ENCODE measurements around the gene TSHZ3. TPM values are rescaled to one million over a fixed set of nuclear protein-coding genes. Genes with fewer than 3 reads are reported as not detected.

TSHZ3 gene
- total and polyA plus RNA-seq, 2 of the 8 experiments (the other 6 are each of a cell fraction or from before 2014, with no cell fraction given), result 3.1 to 12.3 TPM

GRCh38 chr19:31312009-31312676 is 37.1 kb downstream of the TSHZ3 start:
- H2BK5ac ChIP-seq (ENCODE audit: low read depth, low read length), result no peak overlapping the region
- no peak overlapping the region for H2BK15ac ChIP-seq (ENCODE audit: low read length)
- no peaks in the 10 kb centered on the region for H3K9me3 ChIP-seq (ENCODE audit: insufficient read depth in 2 of 2, low read depth in 1 of 2, low read length in 1 of 2)
- H4K8ac ChIP-seq (ENCODE audit: extremely low read depth, insufficient read depth, low read length), result no peak overlapping the region
- no peak overlapping the region for H2AK5ac ChIP-seq (ENCODE audit: low read depth, low read length)
- H3K4me2 ChIP-seq (ENCODE audit: insufficient read depth in 1 of 2, low read depth in 2 of 2, low read length in 2 of 2), result no peak overlapping the region
- no peak overlapping the region for H3K23ac ChIP-seq (ENCODE audit: insufficient read length)
- DNase-seq (ENCODE audit: low read depth in 1 of 2, low spot score in 2 of 2) (no peak), FAIRE-seq (no peak)
- H3K27me3 ChIP-seq (replicated peaks in 1 of 4; ENCODE audit: control insufficient read depth in 3 of 4, extremely low read depth in 1 of 4, insufficient read depth in 3 of 4, low read length in 3 of 4), result no peaks in the 10 kb centered on the region
- H3K56ac ChIP-seq (replicated peaks; ENCODE audit: insufficient read length, low read depth, low read length), result no peak overlapping the region
- no peaks in the 10 kb centered on the region for H3K23me2 ChIP-seq (ENCODE audit: low read depth, low read length)
- H3K4ac ChIP-seq (replicated peaks; ENCODE audit: insufficient read length, low read depth, low read length), result no peak overlapping the region
- peaks cover 5% of the 10 kb centered on the region; the same call in 1 of the 2 replicates for H3K79me1 ChIP-seq (ENCODE audit: low read depth, low read length)
- ChIA-PET POLR2A (ENCODE audit: partially characterized antibody) (no interaction called here), CTCF (ENCODE audit: partially characterized antibody) (interaction anchor here (1.0 kb wide), 1 partner anchor 257 kb away, joined by 3 read pairs; no protein-coding TSS in a partner anchor)
- peaks cover 6 to 16% (median 7%) of the 10 kb centered on the region in 4 experiments for H3K4me1 ChIP-seq (replicated peaks in 1 of 4; ENCODE audit: control insufficient read depth in 3 of 4, insufficient read depth in 4 of 4, low read length in 3 of 4)
- no peak overlapping the region for H2AFZ ChIP-seq (ENCODE audit: low read length)
- H3K79me2 ChIP-seq (ENCODE audit: control insufficient read depth in 1 of 2, insufficient read depth in 2 of 2, low read length in 2 of 2), result peaks cover 0 to 12% of the 10 kb centered on the region in 2 experiments; a peak in 2 of 4 replicates
- no peak overlapping the region for H4K5ac ChIP-seq (ENCODE audit: insufficient read length, low read depth, low read length)
- WGBS, 2 experiments (ENCODE audit: extremely low coverage in 1 of 2, insufficient coverage in 1 of 2, insufficient read length in 1 of 2, insufficient replicate concordance in 2 of 2, low coverage in 1 of 2, low lambda C conversion rate in 2 of 2, missing lambda C conversion rate in 1 of 2), result 93% methylated on average over 7 of the region's 7 CpGs; no CpG with 5 or more reads in 1 of the 2 experiments
- H3K18ac ChIP-seq (ENCODE audit: extremely low read depth, low read length), result no peak overlapping the region
- no peak overlapping the region for H2BK20ac ChIP-seq (ENCODE audit: low read length)
- H3K36me3 ChIP-seq (ENCODE audit: control insufficient read depth in 2 of 4, insufficient read depth in 4 of 4, low read length in 3 of 4), result no peaks in the 10 kb centered on the region
- no peak overlapping the region for H2BK12ac ChIP-seq (ENCODE audit: low read depth, low read length)
- H3K9ac ChIP-seq (replicated peaks in 1 of 4; ENCODE audit: extremely low read depth in 1 of 4, low read depth in 3 of 4, low read length in 3 of 4), result no peak overlapping the region
- H3K4me3 ChIP-seq (ENCODE audit: extremely low read depth in 1 of 4, insufficient read depth in 2 of 4, low read depth in 3 of 4, low read length in 4 of 4), result no peak overlapping the region
- no peak overlapping the region for H3K27ac ChIP-seq (ENCODE audit: low read depth, low read length)
- H4K91ac ChIP-seq (replicated peaks; ENCODE audit: insufficient read length, low read length), result no peak overlapping the region
- H3K14ac ChIP-seq (ENCODE audit: insufficient read length), result no peak overlapping the region
- no peak overlapping the region for H2BK120ac ChIP-seq (replicated peaks; ENCODE audit: low read depth, low read length)
- H4K20me1 ChIP-seq (replicated peaks in 1 of 2; ENCODE audit: control insufficient read depth in 1 of 2, insufficient read depth in 2 of 2, low read length in 2 of 2), result no peaks in the 10 kb centered on the region
- no peak for TF ChIP-seq RXRA (IDR thresholded peaks at IDR 0.05; ENCODE audit: insufficient read depth, low read depth, low read length)
- no peak for TF ChIP-seq SIX5 (IDR thresholded peaks at IDR 0.05; ENCODE audit: low read depth, low read length)
- TF ChIP-seq SIN3A (conservative IDR thresholded peaks at IDR 0.05 in 1 of 2, IDR thresholded peaks at IDR 0.05 in 1 of 2; ENCODE audit: low read depth in 1 of 2, low read length in 2 of 2), result no peak
- TF ChIP-seq KDM1A (IDR thresholded peaks at IDR 0.05; ENCODE audit: borderline replicate concordance, low read length), result no peak
- TF ChIP-seq SUZ12 (IDR thresholded peaks at IDR 0.05; ENCODE audit: low read length), result no peak
- no peak for TF ChIP-seq ASH2L (IDR thresholded peaks at IDR 0.05; ENCODE audit: low read length)
- TF ChIP-seq SP1 (IDR thresholded peaks at IDR 0.05; ENCODE audit: low read depth, low read length), result no peak
- no peak for TF ChIP-seq BACH1 (IDR thresholded peaks at IDR 0.05; ENCODE audit: low read length)
- no peak for TF ChIP-seq NRF1 (IDR thresholded peaks at IDR 0.05; ENCODE audit: low read depth, low read length)
- no peak for TF ChIP-seq EGR1 (IDR thresholded peaks at IDR 0.05; ENCODE audit: borderline replicate concordance, low read depth, low read length)
- TF ChIP-seq RFX5 (IDR thresholded peaks at IDR 0.05; ENCODE audit: borderline replicate concordance, low read depth, low read length), result no peak
- TF ChIP-seq CHD1 (IDR thresholded peaks at IDR 0.05; ENCODE audit: low read depth, low read length), result no peak
- TF ChIP-seq RBBP5 (IDR thresholded peaks at IDR 0.05; ENCODE audit: borderline replicate concordance, low read depth, low read length), result no peak
- TF ChIP-seq TEAD4 (IDR thresholded peaks at IDR 0.05; ENCODE audit: low read depth, low read length), result no peak
- no peak for TF ChIP-seq SP2 (IDR thresholded peaks at IDR 0.05; ENCODE audit: low read length)
